Fibroblast of mammary gland (primary cell): ENCODE data around the gene CIAO3.

Experiments
- DNase-seq: peaks from one replicate; pipeline ENCODE4 v3.0.0-alpha.2; 2010; ENCODE audit warnings: low read depth
- H3K4me3 ChIP-seq: 2 replicates; pipeline ENCODE4 v1.5.1; 2011; ENCODE audit warnings: low read depth, mild to moderate bottlenecking, low read length, moderate library complexity; ENCODE audit not compliant: control insufficient read depth
- CTCF ChIP-seq: conservative IDR thresholded peaks from 2 replicates; pipeline ENCODE4 v1.5.1; 2011; ENCODE audit warnings: low read depth, low read length, inconsistent platforms; ENCODE audit not compliant: control insufficient read depth, insufficient read depth

The CIAO3 gene

GRCh38 chr16:682493-683395, 58.1 kb downstream of the CIAO3 start:
- DNase-seq = no peak
- H3K4me3 ChIP-seq = peak overlapping the region; percentile 46
- TF ChIP-seq CTCF = no peak

GRCh38 chr16:681746-682427, 58.9 kb downstream of the CIAO3 start:
- DNase-seq = peak; percentile 66
- no peak for TF ChIP-seq CTCF
- H3K4me3 ChIP-seq = peak overlapping the region; percentile 77

- peak overlapping the region; percentile 77 for H3K4me3 ChIP-seq
- no peak for TF ChIP-seq CTCF
- DNase-seq = peak; percentile 77
Observed at GRCh38 chr16:680967-681745, 59.6 kb downstream of the CIAO3 start.

GRCh38 chr16:680625-680945, 60.2 kb downstream of the CIAO3 start:
- no peak for DNase-seq
- H3K4me3 ChIP-seq = peak overlapping the region; percentile 77
- TF ChIP-seq CTCF = no peak

GRCh38 chr16:679814-680624, 60.8 kb downstream of the CIAO3 start, which contains the start of gene STUB1:
Gene STUB1, plus strand, starts transcription at chr16:680410. Its CDS starts 116 bp downstream, at chr16:680526.
- TF ChIP-seq CTCF = no peak
- H3K4me3 ChIP-seq = peak within 1 kb of the TSS; percentile 77
- peak; percentile 76 for DNase-seq
